ENCODE data around the gene BMP5. TPM values are rescaled to one million over a fixed set of nuclear protein-coding genes. Genes with fewer than 3 reads are reported as not detected.

Gene BMP5
- total and polyA plus RNA-seq, 9 of the 15 experiments (the other 6 are each of a cell fraction or from before 2014, with no cell fraction given) = not detected

DNA sequence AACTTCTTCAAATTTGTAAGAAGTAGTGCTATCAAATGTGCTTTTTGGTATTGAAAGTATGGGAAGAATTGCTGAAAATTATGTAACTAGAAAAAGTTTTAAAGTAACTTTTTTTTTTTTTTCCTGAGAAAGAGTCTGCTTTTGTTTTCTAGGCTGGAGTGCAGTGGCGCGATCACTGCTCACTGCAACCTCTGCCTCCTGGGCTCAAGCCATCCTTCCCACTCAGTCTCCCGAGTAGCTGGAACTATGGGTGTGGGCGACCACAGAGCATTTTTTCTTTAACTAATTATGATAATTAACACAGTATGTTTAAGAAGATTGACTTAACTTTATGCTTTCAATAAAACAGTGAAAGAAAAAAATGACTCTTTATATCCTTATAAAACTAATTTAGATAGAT, 38.4 kb downstream of the BMP5 start:
- Histone ChIP-seq H3K9me1 (ENCODE audit: control insufficient read depth, insufficient read depth, low read length) (no peaks in the 10 kb centered on the region), H3K4me3 (no peak overlapping the region), H3K4me1 (replicated peaks in 1 of 2; ENCODE audit: control insufficient read depth in 2 of 2, insufficient read depth in 2 of 2, low read length in 2 of 2) (no peaks in the 10 kb centered on the region), H4K20me1 (replicated peaks; ENCODE audit: control insufficient read depth, insufficient read depth, low read length) (no peaks in the 10 kb centered on the region), H3K79me2 (ENCODE audit: control insufficient read depth, insufficient read depth, low read length) (no peaks in the 10 kb centered on the region), H3K4me2 (ENCODE audit: insufficient read depth, low read length) (no peak overlapping the region), H2AFZ (ENCODE audit: low read depth, low read length) (no peak overlapping the region), H3K36me3 (ENCODE audit: control insufficient read depth, insufficient read depth, low read length) (no peaks in the 10 kb centered on the region), H3K9ac (ENCODE audit: insufficient read depth in 1 of 2, low read depth in 2 of 2, low read length in 2 of 2) (no peak overlapping the region), H3K9me3 (replicated peaks; ENCODE audit: control insufficient read depth, insufficient read depth, low read depth, low read length) (no peaks in the 10 kb centered on the region), H3K27ac (ENCODE audit: extremely low read depth, low read depth, low read length) (no peak overlapping the region), H3K27me3 (ENCODE audit: control insufficient read depth in 2 of 2, insufficient read depth in 2 of 2, low read length in 2 of 2) (no peaks in the 10 kb centered on the region)
- intact Hi-C loops (cut with micrococcal nuclease) (no loop called here), in situ Hi-C loops (cut with MboI) (no loop called here)
- 2% methylated on average over 4 of the region's 4 CpGs for WGBS (ENCODE audit: insufficient coverage, low coverage, missing lambda C conversion rate)
- no peak for ATAC-seq
- no peak for FAIRE-seq
- TF ChIP-seq TCF7 (IDR thresholded peaks at IDR 0.05; ENCODE audit: borderline replicate concordance) (no peak), HNRNPH1 (optimal IDR thresholded peaks at IDR 0.05; ENCODE audit: low read depth, low read length) (no peak), SAFB (IDR thresholded peaks at IDR 0.05; ENCODE audit: borderline replicate concordance, low read depth, low read length) (no peak), GABPA (tag; conservative IDR thresholded peaks at IDR 0.05; ENCODE audit: low read depth) (no peak), SIN3A (IDR thresholded peaks at IDR 0.05; ENCODE audit: borderline replicate concordance in 2 of 2, control insufficient read depth in 1 of 2, low read depth in 2 of 2, low read length in 2 of 2) (no peak), SMC3 (conservative IDR thresholded peaks at IDR 0.05; ENCODE audit: insufficient read depth, low read depth, low read length) (no peak), FIP1L1 (IDR thresholded peaks at IDR 0.05; ENCODE audit: low read depth, low read length, poor library complexity, severe bottlenecking) (no peak), KLF16 (IDR thresholded peaks at IDR 0.05) (no peak), PML (IDR thresholded peaks at IDR 0.05; ENCODE audit: low read length) (no peak), BACH1 (tag; IDR thresholded peaks at IDR 0.05) (no peak), NFXL1 (CRISPR knock-in tag; IDR thresholded peaks at IDR 0.05) (no peak), ZNF239 (CRISPR knock-in tag; IDR thresholded peaks at IDR 0.05) (no peak)
- TF ChIP-seq, protein P1, sequence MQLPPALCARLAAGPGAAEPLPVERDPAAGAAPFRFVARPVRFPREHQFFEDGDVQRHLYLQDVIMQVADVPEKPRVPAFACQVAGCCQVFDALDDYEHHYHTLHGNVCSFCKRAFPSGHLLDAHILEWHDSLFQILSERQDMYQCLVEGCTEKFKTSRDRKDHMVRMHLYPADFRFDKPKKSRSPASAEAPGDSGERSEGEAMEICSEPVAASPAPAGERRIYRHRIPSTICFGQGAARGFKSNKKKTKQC (CRISPR knock-in tag; IDR thresholded peaks at IDR 0.05) = no peak
- TF ChIP-seq, protein P2, sequence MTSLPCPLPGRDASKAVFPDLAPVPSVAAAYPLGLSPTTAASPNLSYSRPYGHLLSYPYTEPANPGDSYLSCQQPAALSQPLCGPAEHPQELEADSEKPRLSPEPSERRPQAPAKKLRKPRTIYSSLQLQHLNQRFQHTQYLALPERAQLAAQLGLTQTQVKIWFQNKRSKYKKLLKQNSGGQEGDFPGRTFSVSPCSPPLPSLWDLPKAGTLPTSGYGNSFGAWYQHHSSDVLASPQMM (CRISPR knock-in tag; IDR thresholded peaks at IDR 0.05) = no peak
- TF ChIP-seq, protein P3, sequence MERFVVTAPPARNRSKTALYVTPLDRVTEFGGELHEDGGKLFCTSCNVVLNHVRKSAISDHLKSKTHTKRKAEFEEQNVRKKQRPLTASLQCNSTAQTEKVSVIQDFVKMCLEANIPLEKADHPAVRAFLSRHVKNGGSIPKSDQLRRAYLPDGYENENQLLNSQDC (CRISPR knock-in tag; IDR thresholded peaks at IDR 0.05) = no peak
- ChIA-PET CTCF (ENCODE audit: low intra/inter-chr PET ratio) (no interaction called here), POLR2A (no interaction called here)
- no peak for DNase-seq (ENCODE audit: extremely low read depth in 1 of 4, low spot score in 3 of 4)
- no TSS peak for BruUV-seq (replicated peaks)

Data from K562 (cell line).